HuH-7 (cell line): Measurements from ENCODE around the gene OR2D2.
"Not testable (repeated sequence)": the region's sequence is repeated elsewhere in the genome, so short reads cannot be mapped to it uniquely, and the experiment has no call there.

ENCODE experiments used
- DNase-seq: peaks from one replicate; pipeline ENCODE4 v3.0.0; 2011; ENCODE audit warnings: low spot score

Gene OR2D2

DNA sequence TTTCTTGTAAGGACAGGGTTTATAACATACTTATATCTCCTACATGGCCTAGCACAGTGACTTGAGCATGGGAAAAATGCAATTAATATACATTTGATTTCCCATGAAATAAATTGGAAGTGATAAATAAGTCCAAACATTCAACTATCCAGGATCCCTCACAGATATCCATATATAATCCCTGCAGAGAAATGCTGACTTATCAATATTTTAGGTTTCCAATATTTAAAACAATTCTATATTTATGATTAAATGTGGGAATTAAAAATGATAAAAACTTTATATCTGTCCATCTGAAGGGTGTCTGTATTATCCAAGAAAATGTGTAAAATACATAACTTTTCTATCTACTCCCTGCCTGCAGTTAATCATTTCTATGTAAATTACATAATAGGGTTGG lies 9.5 kb downstream of the OR2D2 start:
- DNase-seq = no peak

DNA sequence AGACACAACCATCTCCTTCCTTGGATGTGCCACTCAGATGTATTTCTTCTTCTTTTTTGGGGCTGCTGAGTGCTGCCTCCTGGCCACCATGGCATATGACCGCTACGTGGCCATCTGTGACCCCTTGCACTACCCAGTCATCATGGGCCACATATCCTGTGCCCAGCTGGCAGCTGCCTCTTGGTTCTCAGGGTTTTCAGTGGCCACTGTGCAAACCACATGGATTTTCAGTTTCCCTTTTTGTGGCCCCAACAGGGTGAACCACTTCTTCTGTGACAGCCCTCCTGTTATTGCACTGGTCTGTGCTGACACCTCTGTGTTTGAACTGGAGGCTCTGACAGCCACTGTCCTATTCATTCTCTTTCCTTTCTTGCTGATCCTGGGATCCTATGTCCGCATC lies 15.4 kb downstream of the OR2D2 start:
- DNase-seq = no peak

DNA sequence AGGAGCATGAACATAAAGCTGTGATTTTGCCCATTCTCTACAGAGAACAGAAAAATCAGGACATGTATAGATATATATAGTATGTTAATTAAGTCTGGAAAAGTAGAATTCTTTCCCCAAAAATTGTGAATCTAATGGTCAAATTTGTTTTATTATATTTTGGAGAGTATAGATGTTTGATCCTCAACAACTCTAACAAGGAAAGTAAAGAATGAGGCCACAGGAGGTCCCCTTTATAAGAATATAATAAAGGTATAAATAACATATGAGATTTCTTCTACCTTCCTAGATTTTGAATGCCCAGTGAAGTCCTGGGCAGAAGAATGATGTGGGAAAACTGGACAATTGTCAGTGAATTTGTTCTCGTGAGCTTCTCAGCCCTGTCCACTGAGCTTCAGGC lies 16.0 kb downstream of the OR2D2 start, which contains the start of gene OR10A4:
TSS of gene OR10A4 (plus strand) at position 301 of the 400 bp plus-strand sequence. CDS start at position 324, 23 bp downstream.
- no peak for DNase-seq

DNA sequence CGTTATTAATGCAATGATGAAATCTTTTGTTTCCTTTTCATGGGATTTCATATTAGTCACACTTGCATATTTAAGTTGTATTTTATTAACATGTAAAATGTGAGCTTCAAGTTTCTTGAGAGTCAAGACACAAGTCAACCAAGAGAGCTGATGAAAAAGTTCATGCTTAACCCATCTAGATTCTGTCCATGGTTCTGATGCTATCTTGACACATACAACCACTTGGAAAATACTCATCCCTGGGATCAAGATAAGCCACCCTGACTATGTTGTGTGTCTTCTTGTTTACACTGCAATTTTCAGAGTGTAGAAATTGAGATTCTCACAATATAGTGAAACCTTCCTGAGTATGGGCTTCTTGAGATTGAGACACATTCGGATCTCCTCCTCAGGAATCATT lies 16.5 kb downstream of the OR2D2 start:
- no peak for DNase-seq

GRCh38 chr11:6871278-6871677 lies 21.0 kb downstream of the OR2D2 start:
- DNase-seq = no peak

DNA sequence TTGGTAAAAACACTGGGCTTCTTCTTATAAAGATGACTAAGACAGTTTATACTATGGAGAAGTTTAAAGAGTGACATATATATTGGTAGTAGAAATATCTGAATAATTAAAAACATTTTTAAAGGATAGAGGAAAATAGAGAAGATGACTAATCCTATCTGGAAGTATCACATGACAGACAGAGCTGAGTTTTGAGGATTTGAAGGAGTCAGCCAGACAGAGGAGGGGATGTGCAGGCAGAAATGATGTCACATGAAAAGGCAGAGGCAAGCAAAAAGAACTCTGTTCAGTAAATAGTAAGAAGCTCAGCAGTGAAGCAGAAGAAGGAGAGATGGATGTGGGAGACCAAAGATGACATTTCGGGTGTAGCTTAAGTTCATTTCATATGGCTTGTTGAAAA lies 27.9 kb downstream of the OR2D2 start:
- no peak for DNase-seq

GRCh38 chr11:6862961-6863360 lies 29.3 kb downstream of the OR2D2 start, which contains the start of gene OR10A2:
Gene OR10A2 (plus strand): TSS chr11:6863057. CDS start chr11:6869755, 6,698 bp downstream.
- no peak for DNase-seq

- DNase-seq = no peak
Observed at GRCh38 chr11:6856871-6857270, 35.4 kb downstream of the OR2D2 start.

DNA sequence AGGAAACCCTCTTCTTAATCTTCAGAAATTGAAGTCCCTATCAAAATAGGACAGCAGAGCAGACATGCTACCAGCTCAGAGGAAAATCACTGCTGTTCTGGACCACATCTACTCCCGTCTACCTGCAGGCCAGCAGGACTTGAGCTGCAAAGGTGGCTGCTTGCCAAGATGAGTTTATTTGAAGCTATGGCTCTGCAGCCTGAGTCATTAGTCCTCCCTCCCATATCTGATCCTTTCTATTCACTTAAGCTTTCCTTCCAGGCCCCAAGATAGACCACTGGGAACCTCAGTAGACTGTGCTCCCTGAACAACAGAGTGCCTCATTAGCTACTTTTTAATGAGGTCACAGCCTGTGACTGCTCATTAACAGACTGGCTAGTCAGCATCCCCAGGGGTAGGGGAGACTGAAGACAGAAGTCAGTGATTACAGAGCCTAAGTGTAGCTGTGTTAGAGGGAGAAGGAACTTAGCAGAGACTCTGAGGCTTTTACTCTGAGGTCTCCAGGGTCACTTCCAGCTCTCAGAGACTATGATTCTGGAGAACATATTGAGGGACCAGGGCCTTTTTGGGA lies 36.2 kb downstream of the OR2D2 start:
- DNase-seq = no peak

GRCh38 chr11:6854801-6855200 lies 37.5 kb downstream of the OR2D2 start:
- not testable (repeated sequence) for DNase-seq

DNA sequence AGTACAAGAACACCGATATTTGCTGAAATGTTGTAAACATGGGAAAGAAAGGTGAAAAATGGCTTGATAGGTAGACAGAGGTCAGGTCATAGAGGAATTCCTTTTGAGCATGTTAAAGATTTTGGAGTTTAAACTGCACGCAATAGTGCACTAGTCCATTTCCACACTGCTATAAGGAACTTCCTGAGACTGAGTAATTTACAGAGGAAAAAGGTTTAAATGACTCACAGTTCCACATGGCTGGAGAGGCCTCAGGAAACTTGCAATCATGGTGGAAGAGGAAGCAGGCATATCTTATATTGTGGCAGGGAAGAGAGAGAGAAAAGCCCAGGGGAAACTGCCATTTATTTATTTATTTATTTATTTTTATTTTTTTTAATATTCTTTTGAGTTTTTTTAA lies 41.8 kb downstream of the OR2D2 start:
- no peak for DNase-seq

DNA sequence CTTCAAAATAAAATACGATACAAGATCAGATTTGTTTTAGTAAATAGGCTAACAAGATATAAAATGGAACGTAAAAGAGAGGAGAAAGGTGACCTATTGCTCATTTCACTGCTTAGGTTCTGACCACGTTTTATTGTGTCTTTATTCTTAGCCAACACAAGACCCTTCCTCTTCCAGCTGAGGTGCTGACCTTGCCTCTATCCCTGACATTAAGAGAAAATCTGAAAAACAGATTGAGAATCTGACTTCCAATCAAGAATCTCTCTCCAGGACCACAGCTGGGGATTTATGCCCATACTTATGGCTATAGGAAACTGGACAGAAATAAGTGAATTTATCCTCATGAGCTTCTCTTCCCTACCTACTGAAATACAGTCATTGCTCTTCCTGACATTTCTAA lies 46.9 kb downstream of the OR2D2 start, which contains the start of gene OR10A5:
TSS of gene OR10A5 (plus strand) at position 301 of the 400 bp plus-strand sequence. CDS start at position 301, 0 bp downstream.
- DNase-seq = no peak

DNA sequence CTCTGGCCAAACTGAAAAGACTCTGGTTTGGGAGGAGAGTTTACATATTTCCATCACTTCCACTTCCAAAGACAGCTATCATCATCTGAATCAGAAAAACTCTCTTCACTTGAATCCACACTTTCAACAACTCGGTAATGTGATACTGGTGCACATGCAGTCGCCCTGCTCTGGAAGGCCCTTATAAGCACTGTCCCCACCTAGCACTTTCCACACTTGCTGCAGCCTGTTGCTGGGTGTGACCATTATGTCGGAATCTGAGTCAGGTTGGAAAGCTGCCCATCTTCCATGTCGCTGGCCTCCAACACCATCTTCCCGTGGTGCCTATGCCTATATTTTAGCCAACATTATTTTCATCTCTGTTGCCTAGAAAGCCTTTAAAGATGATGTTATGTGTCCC lies 47.9 kb downstream of the OR2D2 start:
- no peak for DNase-seq

GRCh38 chr11:6843670-6844069 lies 48.6 kb downstream of the OR2D2 start:
- DNase-seq = no peak

- no peak for DNase-seq
Observed at GRCh38 chr11:6841694-6842093, 50.6 kb downstream of the OR2D2 start.
